Measurements from ENCODE around the gene COPS9. TPM values are rescaled to one million over a fixed set of nuclear protein-coding genes. Genes with fewer than 3 reads are reported as not detected.

The COPS9 gene
- total RNA-seq, 1 experiment from 2014 or later, result 134 TPM

DNA sequence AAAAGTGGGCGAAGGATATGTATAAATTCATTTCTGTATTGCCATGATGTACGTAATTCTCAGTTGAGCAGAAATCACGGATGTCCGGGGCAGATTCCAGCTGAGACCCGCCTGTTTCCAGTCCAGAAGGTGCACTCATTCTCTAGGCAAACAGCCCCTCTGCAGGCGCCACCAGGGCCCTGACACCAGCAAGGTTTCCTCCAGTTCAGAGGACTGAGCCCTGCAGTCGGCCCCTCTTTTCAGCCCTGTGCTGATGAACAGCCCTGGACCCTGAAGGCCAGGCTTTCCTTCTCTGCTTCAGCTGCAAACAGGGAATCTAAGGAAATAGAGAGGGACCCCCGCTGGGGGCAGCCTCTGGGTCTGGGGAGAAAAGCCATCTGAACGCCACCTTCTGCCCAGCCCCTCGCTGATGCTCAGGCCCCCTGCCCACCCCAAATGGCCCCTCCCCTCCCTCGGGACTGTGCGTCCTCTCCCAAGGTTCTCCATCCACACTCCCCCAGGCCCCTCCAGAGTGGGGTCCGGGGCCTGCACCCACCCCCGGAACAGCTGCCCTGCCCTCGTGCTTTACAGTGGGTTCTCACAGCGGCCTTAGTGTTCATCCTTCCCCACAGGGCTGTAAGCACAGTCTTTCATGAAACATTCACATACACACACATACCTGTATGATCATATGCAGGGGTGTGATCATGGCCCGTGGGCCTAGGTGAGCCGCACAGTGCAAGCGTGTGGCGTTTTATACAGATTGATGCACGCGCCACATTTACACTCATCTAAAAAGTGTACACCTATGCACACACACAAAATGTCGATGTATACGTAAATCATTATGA lies 12.1 kb downstream of the COPS9 start:
- in situ Hi-C loops (cut with HindIII; ENCODE audit: low pct_unique_long_range_greater_than_20kb, low sequenced_read_pairs), result no loop called here
- H3K27ac ChIP-seq (ENCODE audit: low read length), result no peak overlapping the region
- H3K4me3 ChIP-seq (ENCODE audit: low read depth in 2 of 2, low read length in 2 of 2), result no peak overlapping the region
- TF ChIP-seq, protein P1, sequence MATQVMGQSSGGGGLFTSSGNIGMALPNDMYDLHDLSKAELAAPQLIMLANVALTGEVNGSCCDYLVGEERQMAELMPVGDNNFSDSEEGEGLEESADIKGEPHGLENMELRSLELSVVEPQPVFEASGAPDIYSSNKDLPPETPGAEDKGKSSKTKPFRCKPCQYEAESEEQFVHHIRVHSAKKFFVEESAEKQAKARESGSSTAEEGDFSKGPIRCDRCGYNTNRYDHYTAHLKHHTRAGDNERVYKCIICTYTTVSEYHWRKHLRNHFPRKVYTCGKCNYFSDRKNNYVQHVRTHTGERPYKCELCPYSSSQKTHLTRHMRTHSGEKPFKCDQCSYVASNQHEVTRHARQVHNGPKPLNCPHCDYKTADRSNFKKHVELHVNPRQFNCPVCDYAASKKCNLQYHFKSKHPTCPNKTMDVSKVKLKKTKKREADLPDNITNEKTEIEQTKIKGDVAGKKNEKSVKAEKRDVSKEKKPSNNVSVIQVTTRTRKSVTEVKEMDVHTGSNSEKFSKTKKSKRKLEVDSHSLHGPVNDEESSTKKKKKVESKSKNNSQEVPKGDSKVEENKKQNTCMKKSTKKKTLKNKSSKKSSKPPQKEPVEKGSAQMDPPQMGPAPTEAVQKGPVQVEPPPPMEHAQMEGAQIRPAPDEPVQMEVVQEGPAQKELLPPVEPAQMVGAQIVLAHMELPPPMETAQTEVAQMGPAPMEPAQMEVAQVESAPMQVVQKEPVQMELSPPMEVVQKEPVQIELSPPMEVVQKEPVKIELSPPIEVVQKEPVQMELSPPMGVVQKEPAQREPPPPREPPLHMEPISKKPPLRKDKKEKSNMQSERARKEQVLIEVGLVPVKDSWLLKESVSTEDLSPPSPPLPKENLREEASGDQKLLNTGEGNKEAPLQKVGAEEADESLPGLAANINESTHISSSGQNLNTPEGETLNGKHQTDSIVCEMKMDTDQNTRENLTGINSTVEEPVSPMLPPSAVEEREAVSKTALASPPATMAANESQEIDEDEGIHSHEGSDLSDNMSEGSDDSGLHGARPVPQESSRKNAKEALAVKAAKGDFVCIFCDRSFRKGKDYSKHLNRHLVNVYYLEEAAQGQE (IDR thresholded peaks at IDR 0.05; ENCODE audit: insufficient read depth in 1 of 2, low read depth in 2 of 2, low read length in 1 of 2), result no peak
- TF ChIP-seq SIN3A (IDR thresholded peaks at IDR 0.05; ENCODE audit: borderline replicate concordance, insufficient read depth, low read depth, low read length), result no peak
- no peak for TF ChIP-seq TCF7L2 (IDR thresholded peaks at IDR 0.05; ENCODE audit: low read depth, low read length)
- TF ChIP-seq POLR2AphosphoS5 (IDR thresholded peaks at IDR 0.05; ENCODE audit: low read depth, low read length), result no peak
- TF ChIP-seq, protein P2, sequence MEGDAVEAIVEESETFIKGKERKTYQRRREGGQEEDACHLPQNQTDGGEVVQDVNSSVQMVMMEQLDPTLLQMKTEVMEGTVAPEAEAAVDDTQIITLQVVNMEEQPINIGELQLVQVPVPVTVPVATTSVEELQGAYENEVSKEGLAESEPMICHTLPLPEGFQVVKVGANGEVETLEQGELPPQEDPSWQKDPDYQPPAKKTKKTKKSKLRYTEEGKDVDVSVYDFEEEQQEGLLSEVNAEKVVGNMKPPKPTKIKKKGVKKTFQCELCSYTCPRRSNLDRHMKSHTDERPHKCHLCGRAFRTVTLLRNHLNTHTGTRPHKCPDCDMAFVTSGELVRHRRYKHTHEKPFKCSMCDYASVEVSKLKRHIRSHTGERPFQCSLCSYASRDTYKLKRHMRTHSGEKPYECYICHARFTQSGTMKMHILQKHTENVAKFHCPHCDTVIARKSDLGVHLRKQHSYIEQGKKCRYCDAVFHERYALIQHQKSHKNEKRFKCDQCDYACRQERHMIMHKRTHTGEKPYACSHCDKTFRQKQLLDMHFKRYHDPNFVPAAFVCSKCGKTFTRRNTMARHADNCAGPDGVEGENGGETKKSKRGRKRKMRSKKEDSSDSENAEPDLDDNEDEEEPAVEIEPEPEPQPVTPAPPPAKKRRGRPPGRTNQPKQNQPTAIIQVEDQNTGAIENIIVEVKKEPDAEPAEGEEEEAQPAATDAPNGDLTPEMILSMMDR (IDR thresholded peaks at IDR 0.05), result no peak
- intact Hi-C loops (cut with micrococcal nuclease; ENCODE audit: unreplicated experiment), result no loop called here
- no TSS peak for BruUV-seq (replicated peaks)
- DNase-seq (ENCODE audit: low read depth, low spot score) (no peak), ATAC-seq (0 out of 2 replicates have a peak, but pooled peaks have one; percentile 41)
- H3K4me1 ChIP-seq (ENCODE audit: control insufficient read depth, insufficient read depth, low read length), result no peaks in the 10 kb centered on the region
- H3K36me3 ChIP-seq (ENCODE audit: control insufficient read depth, insufficient read depth, low read length), result no peaks in the 10 kb centered on the region; the same call in 1 of the 2 replicates
- H3K27me3 ChIP-seq (ENCODE audit: control insufficient read depth, insufficient read depth, low read length), result peaks cover 7% of the 10 kb centered on the region
- CTCF ChIA-PET, result no interaction called here
- H3K9me3 ChIP-seq (ENCODE audit: control insufficient read depth, insufficient read depth, low read depth, low read length), result no peaks in the 10 kb centered on the region
- POLR2A ChIA-PET, result no interaction called here

DNA sequence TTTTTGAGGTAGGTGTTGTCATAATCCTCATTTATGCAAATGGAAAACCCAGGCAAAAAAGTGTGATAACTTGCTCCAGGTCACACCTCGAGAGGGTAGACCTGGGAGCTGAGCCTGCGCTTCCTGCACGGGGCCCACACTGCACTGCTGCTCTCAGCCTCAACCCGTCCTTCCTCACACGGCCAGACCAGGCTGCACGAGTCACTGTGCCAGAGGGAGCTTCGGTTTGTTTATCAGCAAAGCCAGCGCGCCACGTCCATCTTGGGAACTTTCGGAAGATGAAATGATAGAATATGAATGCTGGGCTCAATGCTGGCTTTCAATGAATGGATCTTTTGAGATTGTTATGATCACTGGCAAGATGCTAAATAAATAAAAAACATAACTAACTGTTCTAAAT lies 14.4 kb downstream of the COPS9 start:
- Histone ChIP-seq H3K9me3 (ENCODE audit: control insufficient read depth, insufficient read depth, low read depth, low read length) (no peaks in the 10 kb centered on the region), H3K4me1 (ENCODE audit: control insufficient read depth, insufficient read depth, low read length) (no peaks in the 10 kb centered on the region), H3K36me3 (ENCODE audit: control insufficient read depth, insufficient read depth, low read length) (no peaks in the 10 kb centered on the region), H3K4me3 (ENCODE audit: low read depth in 2 of 2, low read length in 2 of 2) (no peak overlapping the region), H3K27ac (ENCODE audit: low read length) (no peak overlapping the region), H3K27me3 (ENCODE audit: control insufficient read depth, insufficient read depth, low read length) (peaks cover 15% of the 10 kb centered on the region)
- in situ Hi-C loops (cut with HindIII; ENCODE audit: low pct_unique_long_range_greater_than_20kb, low sequenced_read_pairs), result no loop called here
- BruUV-seq (replicated peaks), result no TSS peak
- TF ChIP-seq, protein P2 (IDR thresholded peaks at IDR 0.05), result no peak
- TF ChIP-seq POLR2AphosphoS5 (IDR thresholded peaks at IDR 0.05; ENCODE audit: low read depth, low read length) (no peak), TCF7L2 (IDR thresholded peaks at IDR 0.05; ENCODE audit: low read depth, low read length) (no peak), SIN3A (IDR thresholded peaks at IDR 0.05; ENCODE audit: borderline replicate concordance, insufficient read depth, low read depth, low read length) (no peak)
- TF ChIP-seq, protein P1 (IDR thresholded peaks at IDR 0.05; ENCODE audit: insufficient read depth in 1 of 2, low read depth in 2 of 2, low read length in 1 of 2), result no peak
- CTCF ChIA-PET, result no interaction called here
- DNase-seq (ENCODE audit: low read depth, low spot score) (no peak), ATAC-seq (no peak)
- POLR2A ChIA-PET, result no interaction called here
- intact Hi-C loops (cut with micrococcal nuclease; ENCODE audit: unreplicated experiment), result no loop called here
